ENCODE results near the gene CCNE1.
"Not testable (repeated sequence)": the region's sequence is repeated elsewhere in the genome, so short reads cannot be mapped to it uniquely, and the experiment has no call there.

The CCNE1 gene

DNA sequence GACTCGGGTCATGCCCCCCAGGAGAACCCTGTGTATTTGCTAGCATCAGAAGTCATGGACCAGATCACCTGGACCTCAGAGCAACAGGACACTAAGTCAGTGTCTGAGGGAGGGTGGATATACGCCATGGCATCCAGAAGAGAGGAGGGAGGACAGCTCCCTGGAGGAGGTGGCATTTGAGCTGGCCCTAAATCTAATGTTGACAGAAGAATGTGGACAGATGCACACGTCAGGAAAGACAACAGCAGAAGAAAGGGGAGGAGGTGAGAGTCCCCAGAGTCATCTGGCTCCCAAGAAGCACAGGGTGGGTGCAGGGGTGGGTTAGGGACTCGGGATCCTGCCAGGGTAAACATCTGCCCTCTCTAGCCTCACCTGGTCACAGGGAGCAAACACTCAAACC is 24.5 kb upstream of the CCNE1 start:
- DNase-seq (ENCODE audit: low spot score): no peak

DNA sequence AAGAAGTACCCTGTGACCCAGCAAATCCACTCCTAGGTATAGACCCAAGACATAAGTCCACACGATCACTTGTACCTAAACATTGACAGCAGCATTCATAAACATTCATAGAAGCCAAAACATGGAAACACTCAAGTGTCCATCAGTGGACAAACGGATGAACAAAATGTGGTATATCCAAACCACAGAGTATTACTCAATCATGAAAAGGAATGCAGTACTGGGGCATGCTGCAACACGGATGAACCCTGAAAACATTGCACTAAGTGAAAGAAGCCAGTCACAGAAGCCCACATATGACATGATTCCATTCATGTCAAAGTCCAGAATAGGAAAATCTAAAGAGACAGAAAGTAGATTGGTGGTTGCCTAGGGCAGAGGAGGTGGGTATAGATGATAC is 22.8 kb upstream of the CCNE1 start:
- no peak for DNase-seq (ENCODE audit: low spot score)

GRCh38 chr19:29793116-29793727 is 18.6 kb upstream of the CCNE1 start:
- DNase-seq (ENCODE audit: low spot score): no peak

GRCh38 chr19:29794490-29794889 is 17.3 kb upstream of the CCNE1 start:
- not testable (repeated sequence) for DNase-seq (ENCODE audit: low spot score)

- DNase-seq (ENCODE audit: low spot score): no peak
Observed at GRCh38 chr19:29795461-29796172, 16.2 kb upstream of the CCNE1 start.

- DNase-seq (ENCODE audit: low spot score): no peak
Observed at GRCh38 chr19:29796173-29796573, 15.6 kb upstream of the CCNE1 start.

- no peak for DNase-seq (ENCODE audit: low spot score)
Observed at GRCh38 chr19:29798774-29799497, 12.9 kb upstream of the CCNE1 start.

GRCh38 chr19:29800100-29800825 is 11.5 kb upstream of the CCNE1 start:
- no peak for DNase-seq (ENCODE audit: low spot score)

GRCh38 chr19:29803951-29804350 is 7.8 kb upstream of the CCNE1 start:
- not testable (repeated sequence) for DNase-seq (ENCODE audit: low spot score)

- DNase-seq (ENCODE audit: low spot score): no peak
Observed at GRCh38 chr19:29804493-29804892, 7.3 kb upstream of the CCNE1 start.

DNA sequence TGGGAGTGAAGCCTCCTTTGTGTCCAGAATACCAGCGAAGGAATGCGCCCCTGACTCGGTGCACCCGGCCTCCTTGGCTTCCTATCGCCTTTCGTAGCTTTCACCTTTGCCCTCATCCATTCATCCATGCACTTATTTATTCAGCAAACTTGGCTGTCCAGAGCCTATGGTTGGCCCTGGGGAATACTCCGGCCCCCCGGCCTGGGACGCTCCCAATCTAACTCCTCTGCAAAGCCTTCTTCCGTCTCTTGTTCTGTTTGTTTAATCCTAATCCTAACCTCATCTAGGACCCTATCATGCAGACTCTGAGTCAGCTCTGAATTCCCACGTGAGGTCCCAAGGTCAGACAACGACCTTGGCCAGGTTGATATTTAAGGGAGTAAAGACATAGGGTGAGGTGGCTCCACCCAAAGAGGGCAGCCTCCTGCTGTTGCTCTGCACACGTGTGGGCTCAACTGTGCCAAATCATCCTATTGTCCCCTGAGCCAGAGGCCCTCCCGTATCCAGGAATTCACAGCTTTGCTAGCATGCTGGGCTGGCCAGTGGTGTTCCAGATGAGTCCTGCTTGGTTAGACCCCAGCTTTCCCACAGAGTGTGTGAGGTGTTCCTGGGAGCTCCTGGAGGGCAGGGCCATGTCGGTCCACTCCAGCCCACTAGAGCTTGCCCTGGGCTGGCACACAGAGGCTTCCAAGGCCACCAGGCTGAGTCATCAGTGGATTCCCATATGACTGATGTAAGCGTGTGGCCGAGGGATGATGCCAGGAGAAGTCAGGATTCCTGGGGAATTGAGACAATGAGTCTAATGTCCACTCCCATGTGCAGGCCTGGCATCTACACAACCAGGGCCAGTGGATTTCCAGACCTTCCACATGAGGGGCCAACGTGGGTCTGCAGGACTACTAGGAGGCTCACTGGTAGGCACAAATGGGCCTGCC is 6.5 kb upstream of the CCNE1 start:
- DNase-seq (ENCODE audit: low spot score): no peak

GRCh38 chr19:29806098-29806866 is 5.5 kb upstream of the CCNE1 start:
- peak; percentile 9 for DNase-seq (ENCODE audit: low spot score)

GRCh38 chr19:29807178-29807577 is 4.6 kb upstream of the CCNE1 start:
- DNase-seq (ENCODE audit: low spot score): no peak

GRCh38 chr19:29807870-29808405 is 3.9 kb upstream of the CCNE1 start:
- no peak for DNase-seq (ENCODE audit: low spot score)

GRCh38 chr19:29809795-29810503 is 1.8 kb upstream of the CCNE1 start:
- no peak for DNase-seq (ENCODE audit: low spot score)

DNA sequence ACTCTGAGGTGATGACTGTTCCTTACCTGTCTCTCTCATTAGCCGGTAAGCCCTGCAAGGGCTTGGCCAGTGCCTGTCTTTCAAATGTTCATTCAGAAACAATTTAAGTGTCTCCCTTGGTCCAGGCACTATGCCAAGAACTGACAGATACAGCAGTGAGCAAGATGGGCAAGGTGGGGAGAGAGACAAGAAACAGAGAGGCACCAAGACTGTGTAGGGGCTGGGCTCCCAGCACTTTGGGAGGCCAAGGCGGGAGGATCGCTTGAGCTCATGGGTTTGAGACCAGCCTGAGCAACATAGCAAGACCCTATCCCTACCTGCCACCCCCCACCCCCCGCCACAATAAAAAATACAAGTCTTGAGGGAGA is 1.3 kb upstream of the CCNE1 start:
- peak; percentile 24 for DNase-seq (ENCODE audit: low spot score)

GRCh38 chr19:29812080-29812880 is 489 bp downstream of the CCNE1 start:
- no peak for DNase-seq (ENCODE audit: low spot score)

DNA sequence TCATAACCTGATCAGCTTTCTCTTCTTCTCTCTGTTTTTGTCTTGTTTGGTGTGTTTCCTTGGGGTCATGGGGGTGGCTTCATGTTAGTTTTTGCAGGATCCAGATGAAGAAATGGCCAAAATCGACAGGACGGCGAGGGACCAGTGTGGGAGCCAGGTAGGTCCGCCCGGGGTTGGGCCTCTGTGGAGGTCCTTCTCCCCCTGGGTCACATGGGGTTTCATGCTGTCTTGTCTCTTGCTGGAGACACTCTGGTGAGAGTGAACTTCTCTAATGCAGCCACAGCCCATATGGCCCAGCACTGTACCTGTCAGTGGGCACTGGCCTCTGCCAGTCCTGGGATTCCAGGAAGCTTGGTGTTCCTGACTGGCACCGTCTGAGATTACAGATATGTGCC is 1.1 kb downstream of the CCNE1 start:
- no peak for DNase-seq (ENCODE audit: low spot score)

- DNase-seq (ENCODE audit: low spot score): no peak
Observed at GRCh38 chr19:29813642-29814041, 1.9 kb downstream of the CCNE1 start.
